Parathyroid adenoma (tissue), 2 donors: ENCODE measurements around the gene PMPCA.

Experiments used
- H2AFZ ChIP-seq: fragments of 300-600 bp; sonication (generic); one replicate; pipeline ENCODE4 v1.7.0; 2017; ENCODE audit warnings: antibody characterized with exemption, mild to moderate bottlenecking
- H3K27ac ChIP-seq: fragments of 300-600 bp; sonication (generic); one replicate; pipeline ENCODE4 v1.7.0; 2017
- H3K27me3 ChIP-seq: fragments of 300-600 bp; sonication (generic); one replicate; pipeline ENCODE4 v1.7.0; 2017; ENCODE audit warnings: low read length; ENCODE audit not compliant: control insufficient read depth, insufficient read depth
- H3K36me3 ChIP-seq: fragments of 300-600 bp; sonication (generic); one replicate; pipeline ENCODE4 v1.7.0; 2017; ENCODE audit warnings: low read length; ENCODE audit not compliant: control insufficient read depth, insufficient read depth
- H3K4me1 ChIP-seq: fragments of 300-600 bp; sonication (generic); one replicate; pipeline ENCODE4 v1.7.0; 2017; ENCODE audit warnings: control low read depth
- H3K4me2 ChIP-seq: fragments of 300-600 bp; sonication (generic); one replicate; pipeline ENCODE4 v1.7.0; 2017; ENCODE audit warnings: low read length
- H3K4me3 ChIP-seq: fragments of 300-600 bp; sonication (generic); one replicate; pipeline ENCODE4 v1.7.0; 2017; ENCODE audit warnings: low read depth, low read length
- H3K79me2 ChIP-seq: fragments of 300-600 bp; sonication (generic); one replicate; pipeline ENCODE4 v1.7.0; 2017; ENCODE audit warnings: control low read depth
- H3K9ac ChIP-seq: fragments of 300-600 bp; sonication (generic); one replicate; pipeline ENCODE4 v1.7.0; 2017; ENCODE audit warnings: mild to moderate bottlenecking
- H3K9me3 ChIP-seq: fragments of 300-600 bp; sonication (generic); one replicate; pipeline ENCODE4 v1.7.0; 2017; ENCODE audit warnings: low read length; ENCODE audit not compliant: control insufficient read depth
- CTCF ChIP-seq: fragments of 300-600 bp; sonication (generic); IDR thresholded peaks from one replicate; pipeline ENCODE4 v1.7.0; 2017; ENCODE audit warnings: antibody characterized with exemption, mild to moderate bottlenecking
- donor health status: primary hyperparathyroidism.

Gene PMPCA

GRCh38 chr9:136395020-136395340, 15.5 kb upstream of the PMPCA start:
- no peaks in the 10 kb centered on the region for H3K4me1 ChIP-seq
- H2AFZ ChIP-seq: no peak overlapping the region
- no peak overlapping the region for H3K27ac ChIP-seq
- TF ChIP-seq CTCF: no peak
- H3K9me3 ChIP-seq: no peaks in the 10 kb centered on the region
- H3K4me2 ChIP-seq: no peak overlapping the region
- H3K4me3 ChIP-seq: no peak overlapping the region
- H3K27me3 ChIP-seq: no peaks in the 10 kb centered on the region
- H3K9ac ChIP-seq: no peak overlapping the region
- no peaks in the 10 kb centered on the region for H3K36me3 ChIP-seq
- H3K79me2 ChIP-seq: no peaks in the 10 kb centered on the region

- Histone ChIP-seq H3K4me1 (no peaks in the 10 kb centered on the region), H3K27ac (no peak overlapping the region), H3K4me2 (no peak overlapping the region), H2AFZ (no peak overlapping the region), H3K36me3 (no peaks in the 10 kb centered on the region), H3K27me3 (no peaks in the 10 kb centered on the region), H3K4me3 (no peak overlapping the region), H3K79me2 (no peaks in the 10 kb centered on the region), H3K9me3 (no peaks in the 10 kb centered on the region), H3K9ac (no peak overlapping the region)
- no peak for TF ChIP-seq CTCF
Observed at GRCh38 chr9:136395345-136396218, 14.9 kb upstream of the PMPCA start.

- no peaks in the 10 kb centered on the region for H3K79me2 ChIP-seq
- H3K9ac ChIP-seq: no peak overlapping the region
- no peak overlapping the region for H3K27ac ChIP-seq
- no peak overlapping the region for H3K4me3 ChIP-seq
- H3K27me3 ChIP-seq: no peaks in the 10 kb centered on the region
- TF ChIP-seq CTCF: no peak
- no peaks in the 10 kb centered on the region for H3K9me3 ChIP-seq
- H3K4me1 ChIP-seq: no peaks in the 10 kb centered on the region
- H3K36me3 ChIP-seq: no peaks in the 10 kb centered on the region
- no peak overlapping the region for H2AFZ ChIP-seq
- H3K4me2 ChIP-seq: no peak overlapping the region
Observed at GRCh38 chr9:136396219-136396515, 14.3 kb upstream of the PMPCA start.

- H3K4me1 ChIP-seq: no peaks in the 10 kb centered on the region
- no peak for TF ChIP-seq CTCF
- H2AFZ ChIP-seq: no peak overlapping the region
- H3K27ac ChIP-seq: no peak overlapping the region
- no peaks in the 10 kb centered on the region for H3K9me3 ChIP-seq
- H3K9ac ChIP-seq: no peak overlapping the region
- H3K36me3 ChIP-seq: no peaks in the 10 kb centered on the region
- H3K4me2 ChIP-seq: no peak overlapping the region
- no peak overlapping the region for H3K4me3 ChIP-seq
- no peaks in the 10 kb centered on the region for H3K79me2 ChIP-seq
- H3K27me3 ChIP-seq: no peaks in the 10 kb centered on the region
Observed at GRCh38 chr9:136397643-136398042, 12.8 kb upstream of the PMPCA start.

GRCh38 chr9:136398286-136398685, 12.2 kb upstream of the PMPCA start:
- Histone ChIP-seq H3K27me3 (no peaks in the 10 kb centered on the region), H2AFZ (no peak overlapping the region), H3K4me3 (no peak overlapping the region), H3K9me3 (no peaks in the 10 kb centered on the region), H3K4me2 (no peak overlapping the region), H3K4me1 (no peaks in the 10 kb centered on the region), H3K79me2 (no peaks in the 10 kb centered on the region), H3K36me3 (no peaks in the 10 kb centered on the region), H3K27ac (no peak overlapping the region), H3K9ac (no peak overlapping the region)
- TF ChIP-seq CTCF: no peak
